ENCODE data around the gene TBC1D22A.
A peak's percentile ranks its signal among the peaks of the same experiment; 100 is the strongest.
"Not testable (repeated sequence)": the region's sequence is repeated elsewhere in the genome, so short reads cannot be mapped to it uniquely, and the experiment has no call there.

The TBC1D22A gene

GRCh38 chr22:46774980-46775849 is 12.8 kb downstream of the TBC1D22A start:
- DNase-seq = no peak

GRCh38 chr22:46775850-46776826 is 13.7 kb downstream of the TBC1D22A start:
- DNase-seq = no peak

GRCh38 chr22:46776876-46777608 is 14.6 kb downstream of the TBC1D22A start:
- DNase-seq = no peak

- peak; percentile 42 for DNase-seq
These were observed 15.1 kb downstream of the TBC1D22A start for GRCh38 chr22:46777609-46777970.

- DNase-seq = no peak
These were observed 16.6 kb downstream of the TBC1D22A start for GRCh38 chr22:46779023-46779422.

- no peak for DNase-seq
These were observed 17.2 kb downstream of the TBC1D22A start for GRCh38 chr22:46779651-46780050.

GRCh38 chr22:46780453-46780852 is 18.0 kb downstream of the TBC1D22A start:
- DNase-seq = no peak

GRCh38 chr22:46781291-46781690 is 18.8 kb downstream of the TBC1D22A start:
- no peak for DNase-seq

- DNase-seq = not testable (repeated sequence)
These were observed 19.8 kb downstream of the TBC1D22A start for GRCh38 chr22:46782200-46782599.

- peak; percentile 44 for DNase-seq
These were observed 21.3 kb downstream of the TBC1D22A start for GRCh38 chr22:46783721-46784120.

- DNase-seq = peak; percentile 61
These were observed 26.2 kb downstream of the TBC1D22A start for GRCh38 chr22:46788441-46789172.

GRCh38 chr22:46789992-46790391 is 27.5 kb downstream of the TBC1D22A start:
- no peak for DNase-seq

GRCh38 chr22:46791201-46791731 is 28.8 kb downstream of the TBC1D22A start:
- DNase-seq = peak; percentile 81

GRCh38 chr22:46792061-46792796 is 29.8 kb downstream of the TBC1D22A start:
- no peak for DNase-seq

GRCh38 chr22:46792841-46793261 is 30.4 kb downstream of the TBC1D22A start:
- DNase-seq = no peak

- no peak for DNase-seq
These were observed 31.0 kb downstream of the TBC1D22A start for GRCh38 chr22:46793497-46793896.

GRCh38 chr22:46794067-46794466 is 31.6 kb downstream of the TBC1D22A start:
- no peak for DNase-seq

GRCh38 chr22:46794491-46794890 is 32.0 kb downstream of the TBC1D22A start:
- DNase-seq = no peak

- DNase-seq = no peak
These were observed 32.7 kb downstream of the TBC1D22A start for GRCh38 chr22:46795140-46795539.

GRCh38 chr22:46795845-46796565 is 33.6 kb downstream of the TBC1D22A start:
- no peak for DNase-seq

All from inflammatory macrophage treated with lipopolysaccharide for 4 hours (primary cell).